Psoas muscle (tissue), 8 donors: ENCODE data around the gene PI4K2A. TPM values are rescaled to one million over a fixed set of nuclear protein-coding genes. Genes with fewer than 3 reads are reported as not detected.
"Not testable (repeated sequence)": the region's sequence is repeated elsewhere in the genome, so short reads cannot be mapped to it uniquely, and the experiment has no call there.

Experiments
- ATAC-seq, 4 donors: fragments of 200-7000 bp; cut with Tn5 transposase; one replicate each; pipeline ENCODE4 v1.9.1; 2020; ENCODE audit warnings: moderate library complexity in 3 of 4, mild to moderate bottlenecking in 2 of 4
- DNase-seq, 2 donors: peaks; one replicate each; pipeline ENCODE4 v3.0.0-alpha.2; 2020
- H3K27ac ChIP-seq: fragments of 200-600 bp; one replicate; pipeline ENCODE4 v1.8.0; 2022
- H3K27me3 ChIP-seq, 3 donors: fragments of 200-600 bp in 1 of 3; one replicate each; pipeline versions ENCODE4 v1.6.1 to v1.8.0; 2013 to 2022; ENCODE audit warnings: low read length in 2 of 3, mild to moderate bottlenecking in 2 of 3, moderate library complexity in 1 of 3; ENCODE audit not compliant: insufficient read depth in 3 of 3
- H3K36me3 ChIP-seq, 2 donors: fragments of 200-600 bp in 1 of 2; one replicate each; pipeline versions ENCODE4 v1.6.1 to v1.8.0; 2013 to 2022; ENCODE audit warnings: low read depth in 1 of 2, mild to moderate bottlenecking in 1 of 2, moderate library complexity in 1 of 2; ENCODE audit not compliant: insufficient read depth in 1 of 2
- H3K4me1 ChIP-seq: fragments of 200-600 bp; one replicate; pipeline ENCODE4 v1.8.0; 2022
- H3K4me3 ChIP-seq: fragments of 200-600 bp; one replicate; pipeline ENCODE4 v1.8.0; 2022; ENCODE audit warnings: mild to moderate bottlenecking
- H3K9me3 ChIP-seq: fragments of 200-600 bp; one replicate; pipeline ENCODE4 v1.8.0; 2022
- CTCF ChIP-seq: fragments of 200-600 bp; IDR thresholded peaks from one replicate; pipeline ENCODE4 v1.8.0; 2022; ENCODE audit warnings: antibody characterized with exemption
- WGBS, 3 donors: extraction: QIAGEN DNeasy Blood & Tissue Kit; methylation state at CpG; one replicate each; pipeline versions ENCODE4 v1.1.6 to v1.1.7; 2013; 5-methylcytosine and 5-hydroxymethylcytosine counted together
- intact Hi-C, 2 donors: fragments of 100-400 bp; cut with DNase I; formaldehyde crosslinking; loops; one replicate each; pipeline versions ENCODE4 v1.11.0 to v1.14.2; 2022
- polyA plus RNA-seq, 3 donors: library from polyadenylated mRNA; stranded (reverse); fragments of 200-250 nt; gene quantifications; one replicate each; pipeline ENCODE4 v1.2.3, GENCODE V29; 2013
- total RNA-seq, 4 donors: library from RNA; stranded (reverse); fragmentation: NEBNext Ultra II Directional in 2 of 4; extraction: Animal tissue kit (Norgen Biotek cat#: 25700) in 2 of 4; gene quantifications; one replicate each; pipeline versions ENCODE4 v1.2.1 to v1.2.4, GENCODE V29; 2021 to 2023
- donor health status: healthy with polysubstance abuse.
- donor health status: DM: no; HTN: no; CAD: no; lungs with moderate emphysema.
- donor health status: Bipolar disorder and iron deficiency.
- donor health status: healthy.
- donor health status: DM: yes; HTN: yes; CAD: no.
- donor health status: DM: no; HTN: no; CAD: no.
- donor health status: DM: no; HTN: no; CAD: no.
- donor health status: DM: yes; HTN: yes; CAD: no.

The PI4K2A gene
- total and polyA plus RNA-seq, 7 donors: 8.9 to 22.9 (median 11.9) TPM

DNA sequence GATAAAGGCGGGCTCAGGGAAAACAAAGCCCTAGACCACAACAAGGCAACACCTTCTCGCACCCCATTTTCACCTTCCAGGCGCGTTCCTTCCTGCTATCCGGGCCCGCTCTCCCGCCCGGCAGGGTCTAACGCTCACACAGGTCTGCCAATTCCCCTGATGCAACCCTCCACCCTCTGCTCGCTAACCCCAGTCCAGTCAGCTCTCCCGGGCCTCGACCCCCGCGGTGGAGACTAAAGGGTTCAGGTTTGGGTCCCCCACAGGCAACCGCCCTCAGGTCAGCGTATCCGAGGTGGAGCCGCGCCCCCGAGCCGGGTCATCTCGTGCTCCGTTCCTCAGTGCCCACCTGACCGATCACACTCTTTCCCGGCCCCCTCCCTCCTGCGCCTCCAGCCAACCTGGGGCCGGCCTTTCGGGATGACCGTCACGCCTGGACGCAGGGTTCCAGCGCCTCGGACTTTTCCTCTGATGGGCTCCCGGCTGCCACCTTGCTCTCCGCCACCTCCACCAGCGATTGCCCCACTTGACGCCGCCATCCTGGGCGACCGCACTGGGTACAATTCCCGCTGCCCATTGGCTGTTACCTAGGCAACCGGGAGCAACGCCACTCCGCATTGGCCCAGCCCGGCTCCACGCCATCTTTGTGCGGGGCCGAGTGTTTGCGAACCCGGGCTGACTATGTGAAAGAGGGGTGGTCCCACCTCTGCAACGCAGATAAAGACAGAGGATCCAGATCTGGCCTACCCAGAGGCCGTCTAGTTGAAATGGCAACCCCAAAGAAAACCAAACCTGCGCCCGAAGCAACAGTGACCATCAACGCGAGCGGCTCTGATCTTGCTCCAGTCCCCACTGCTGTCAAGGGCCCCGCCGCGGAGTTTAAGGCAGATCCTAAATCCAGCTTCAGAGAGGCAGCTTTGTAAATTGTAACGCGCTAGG is 7.3 kb upstream of the PI4K2A start, which contains the start of gene MORN4:
Gene MORN4 (minus strand): TSS at position 552 of the 936 bp plus-strand sequence. CDS start 13,847 bp downstream, outside the sequence.
- peak within 1 kb of the TSS; percentile 91 for H3K4me3 ChIP-seq
- H3K27ac ChIP-seq: peak within 1 kb of the TSS; percentile 63
- intact Hi-C loops: no loop called here
- no peak for TF ChIP-seq CTCF
- DNase-seq (peak; percentile 94 to 96), ATAC-seq (peak; percentile 99 to 100 (median 100))
- H3K4me1 ChIP-seq: peaks cover 6% of the 10 kb centered on the region
- WGBS, 3 donors: 3 to 7% (median 6%) methylated on average over 55 to 62 of the region's 62 CpGs
- H3K27me3 ChIP-seq: no peaks in the 10 kb centered on the region
- no peaks in the 10 kb centered on the region for H3K9me3 ChIP-seq
- H3K36me3 ChIP-seq: no peaks in the 10 kb centered on the region

DNA sequence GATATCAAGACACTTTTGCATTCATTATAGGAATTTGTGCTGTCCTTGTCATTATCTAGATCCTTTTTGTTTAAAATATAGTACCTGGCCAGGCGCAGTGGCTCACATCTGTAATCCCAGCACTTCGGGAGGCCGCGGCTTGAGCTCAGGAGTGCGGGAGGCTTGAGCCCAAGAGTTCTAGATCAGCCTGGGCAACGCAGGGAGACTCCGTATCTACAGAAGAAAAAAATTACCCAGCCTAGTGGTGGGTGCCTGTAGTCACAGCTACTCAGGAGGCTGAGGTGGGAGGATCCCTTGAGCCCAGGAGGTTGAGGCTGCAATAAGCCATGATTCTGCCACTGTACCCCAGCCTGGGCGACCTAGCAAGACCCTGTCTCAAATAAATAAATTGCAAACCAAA is 6.5 kb upstream of the PI4K2A start:
- Histone ChIP-seq H3K27ac (peak overlapping the region; percentile 63), H3K36me3 (no peaks in the 10 kb centered on the region), H3K4me3 (peak overlapping the region; percentile 91), H3K4me1 (peaks cover 6% of the 10 kb centered on the region), H3K27me3 (no peaks in the 10 kb centered on the region), H3K9me3 (no peaks in the 10 kb centered on the region)
- ATAC-seq (peak; percentile 21 to 55 (median 40)), DNase-seq (no peak)
- intact Hi-C loops: no loop called here
- WGBS, 3 donors: 83 to 91% (median 89%) methylated on average over 8 of the region's 8 CpGs
- TF ChIP-seq CTCF: peak; percentile 11

DNA sequence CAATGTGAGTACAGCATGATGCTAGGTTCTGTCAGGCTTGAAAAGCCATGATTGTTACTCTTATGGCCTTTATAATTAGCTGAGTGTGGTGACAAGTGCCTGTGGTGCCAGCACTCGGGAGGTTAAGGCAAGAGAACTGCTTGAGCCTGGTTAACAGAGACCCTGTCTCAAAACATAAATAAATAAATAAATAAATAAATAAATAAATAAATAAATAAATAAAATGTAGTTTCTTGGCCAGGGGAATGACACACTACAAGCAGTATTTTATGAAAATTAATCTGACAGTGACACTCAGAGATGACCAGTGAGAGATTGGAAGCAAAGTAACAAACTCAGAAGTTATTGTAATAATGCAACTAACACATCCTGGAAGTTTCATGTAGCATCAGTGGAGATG is 4.9 kb upstream of the PI4K2A start:
- Histone ChIP-seq H3K36me3 (no peaks in the 10 kb centered on the region), H3K4me3 (no peak overlapping the region), H3K4me1 (peaks cover 6% of the 10 kb centered on the region), H3K9me3 (no peaks in the 10 kb centered on the region), H3K27ac (no peak overlapping the region), H3K27me3 (no peaks in the 10 kb centered on the region)
- DNase-seq (no peak), ATAC-seq (no peak)
- 93 to 94% (median 94%) methylated on average over 1 of the region's 1 CpG for WGBS, 3 donors
- TF ChIP-seq CTCF: no peak
- intact Hi-C loops: no loop called here

DNA sequence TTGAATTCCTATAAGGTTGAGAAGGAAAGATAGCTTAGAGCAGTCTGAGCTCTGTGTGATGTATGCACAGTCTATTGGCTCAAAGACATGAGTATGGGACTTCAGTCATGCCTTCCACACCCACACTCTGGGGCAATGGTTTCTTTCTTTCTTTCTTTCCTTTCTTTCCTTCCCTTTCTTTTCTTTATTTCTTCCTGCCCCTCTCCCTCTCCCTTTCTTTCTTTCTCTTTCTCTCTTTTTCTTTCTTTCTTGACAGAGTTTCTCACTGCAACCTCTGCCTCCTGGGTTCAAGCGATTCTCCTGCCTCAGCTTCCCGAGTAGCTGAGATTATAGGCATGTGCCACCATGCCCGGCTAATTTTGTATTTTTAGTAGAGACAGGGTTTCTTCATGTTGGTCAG is 1.4 kb upstream of the PI4K2A start:
- H3K27me3 ChIP-seq, H3K27ac ChIP-seq, H3K4me3 ChIP-seq, H3K36me3 ChIP-seq, DNase-seq, H3K9me3 ChIP-seq, ATAC-seq, intact Hi-C loops: not testable (repeated sequence)
- 73 to 81% (median 73%) methylated on average over 3 of the region's 3 CpGs for WGBS, 3 donors
- peaks cover 14% of the 10 kb centered on the region for H3K4me1 ChIP-seq
